DND-41 (cell line): ENCODE measurements around the gene BTBD8.
"Not testable (repeated sequence)": the region's sequence is repeated elsewhere in the genome, so short reads cannot be mapped to it uniquely, and the experiment has no call there.

Experiments
- ATAC-seq: fragments of 200-7000 bp; cut with Tn5 transposase; 3 replicates; pipeline ENCODE4 v1.9.1; 2021; ENCODE audit warnings: low read depth; ENCODE audit not compliant: insufficient read depth
- DNase-seq: peaks from one replicate; pipeline ENCODE4 v3.0.0-alpha.2; 2020
- H2AFZ ChIP-seq: 2 replicates; pipeline ENCODE4 v1.6.0; 2012; ENCODE audit warnings: low read depth, low read length
- H3K27ac ChIP-seq: 2 replicates; pipeline ENCODE4 v1.5.1; 2012; ENCODE audit warnings: low read length, inconsistent platforms
- H3K27me3 ChIP-seq: fragments of 200-600 bp; sonication (generic); 2 replicates; pipeline ENCODE4 v1.6.0; 2012; ENCODE audit warnings: low read length, mild to moderate bottlenecking, inconsistent platforms; ENCODE audit not compliant: insufficient read depth, poor library complexity
- H3K36me3 ChIP-seq: 2 replicates; pipeline ENCODE4 v1.5.1; 2012; ENCODE audit warnings: low read length, inconsistent platforms; ENCODE audit not compliant: insufficient read depth
- H3K4me1 ChIP-seq: 2 replicates; pipeline ENCODE4 v1.5.1; 2012; ENCODE audit warnings: mild to moderate bottlenecking, low read length; ENCODE audit not compliant: insufficient read depth
- H3K4me2 ChIP-seq: 2 replicates; pipeline ENCODE4 v1.6.0; 2012; ENCODE audit warnings: mild to moderate bottlenecking, moderate library complexity, low read length, inconsistent platforms; ENCODE audit not compliant: insufficient read depth
- H3K4me3 ChIP-seq, 2 experiments: fragments of 200-600 bp in 1 of 2; shearing (Covaris generic) in 1 of 2; 2 replicates each; pipeline ENCODE4 v1.5.1; 2012 to 2016; ENCODE audit warnings: inconsistent platforms in 2 of 2, low read length in 2 of 2, mild to moderate bottlenecking in 2 of 2, low read depth in 1 of 2, moderate library complexity in 1 of 2
- H3K79me2 ChIP-seq: 2 replicates; pipeline ENCODE4 v1.6.0; 2012; ENCODE audit warnings: low read length, inconsistent platforms; ENCODE audit not compliant: insufficient read depth
- H3K9ac ChIP-seq: 2 replicates; pipeline ENCODE4 v1.6.0; 2012; ENCODE audit warnings: low read depth, mild to moderate bottlenecking, inconsistent platforms, low read length, moderate library complexity
- H3K9me3 ChIP-seq: 2 replicates; pipeline ENCODE4 v1.5.1; 2012; ENCODE audit warnings: low read length, moderate library complexity, mild to moderate bottlenecking, inconsistent platforms; ENCODE audit not compliant: insufficient read depth, severe bottlenecking
- H4K20me1 ChIP-seq: 2 replicates; pipeline ENCODE4 v1.6.0; 2012; ENCODE audit warnings: low read length; ENCODE audit not compliant: insufficient read depth
- CTCF ChIP-seq: IDR thresholded peaks from 2 replicates; pipeline ENCODE4 v1.5.1; 2012; ENCODE audit warnings: borderline replicate concordance, low read length, moderate library complexity, mild to moderate bottlenecking; ENCODE audit not compliant: poor library complexity, severe bottlenecking; ENCODE audit errors: extremely low read depth
- EZH2 ChIP-seq: IDR thresholded peaks from 3 replicates; pipeline ENCODE4 v1.6.1; 2012; ENCODE audit warnings: borderline replicate concordance, low read depth, mild to moderate bottlenecking, moderate library complexity, low read length, inconsistent platforms; ENCODE audit not compliant: severe bottlenecking

Gene BTBD8

GRCh38 chr1:92070892-92071291 is 9.3 kb upstream of the BTBD8 start:
- Histone ChIP-seq H3K36me3 (no peaks in the 10 kb centered on the region), H3K4me3 (no peak overlapping the region), H2AFZ (no peak overlapping the region), H4K20me1 (no peaks in the 10 kb centered on the region), H3K27me3 (no peaks in the 10 kb centered on the region), H3K9ac (no peak overlapping the region), H3K4me2 (no peak overlapping the region), H3K4me1 (no peaks in the 10 kb centered on the region), H3K27ac (no peak overlapping the region), H3K9me3 (no peaks in the 10 kb centered on the region), H3K79me2 (no peaks in the 10 kb centered on the region)
- DNase-seq (no peak), ATAC-seq (no peak)
- TF ChIP-seq CTCF (no peak), EZH2 (no peak)

GRCh38 chr1:92074446-92074845 is 5.7 kb upstream of the BTBD8 start:
- H3K4me1 ChIP-seq, H3K79me2 ChIP-seq, DNase-seq, H3K9ac ChIP-seq, H2AFZ ChIP-seq, H3K27ac ChIP-seq, H3K4me3 ChIP-seq, H3K9me3 ChIP-seq, H4K20me1 ChIP-seq, H3K27me3 ChIP-seq, H3K4me2 ChIP-seq, ATAC-seq, H3K36me3 ChIP-seq: not testable (repeated sequence)

- Histone ChIP-seq H3K79me2 (no peaks in the 10 kb centered on the region), H3K36me3 (no peaks in the 10 kb centered on the region), H3K4me3 (no peak within 1 kb of the TSS), H2AFZ (no peak within 1 kb of the TSS), H3K27me3 (no peaks in the 10 kb centered on the region), H3K4me2 (no peak within 1 kb of the TSS), H4K20me1 (no peaks in the 10 kb centered on the region), H3K9me3 (no peaks in the 10 kb centered on the region), H3K4me1 (peaks cover 7% of the 10 kb centered on the region), H3K27ac (no peak within 1 kb of the TSS), H3K9ac (no peak within 1 kb of the TSS)
- ATAC-seq (no peak), DNase-seq (no peak)
- TF ChIP-seq CTCF (no peak), EZH2 (no peak)
Measured at GRCh38 chr1:92075311-92075710, 4.8 kb upstream of the BTBD8 start, which contains the start of gene SETSIP. Gene SETSIP, minus strand, starts transcription at chr1:92075411. Its CDS starts 0 bp downstream, at chr1:92075411.

- TF ChIP-seq EZH2 (no peak), CTCF (no peak)
- H3K27ac ChIP-seq: no peak overlapping the region
- no peak for ATAC-seq
- no peak overlapping the region for H2AFZ ChIP-seq
- H3K79me2 ChIP-seq: peaks cover 2% of the 10 kb centered on the region; the same call in 1 of the 2 replicates
- no peak overlapping the region for H3K9ac ChIP-seq
- no peaks in the 10 kb centered on the region for H3K36me3 ChIP-seq
- H3K4me2 ChIP-seq: no peak overlapping the region
- no peak for DNase-seq
- no peaks in the 10 kb centered on the region for H3K27me3 ChIP-seq
- no peak overlapping the region for H3K4me3 ChIP-seq
- no peaks in the 10 kb centered on the region for H3K9me3 ChIP-seq
- H4K20me1 ChIP-seq: no peaks in the 10 kb centered on the region
- peaks cover 13% of the 10 kb centered on the region for H3K4me1 ChIP-seq
Measured at GRCh38 chr1:92076363-92076762, 3.8 kb upstream of the BTBD8 start.

- not testable (repeated sequence) for H4K20me1 ChIP-seq, DNase-seq, H3K27me3 ChIP-seq, H3K9ac ChIP-seq, ATAC-seq, H3K27ac ChIP-seq, H3K4me2 ChIP-seq, H3K9me3 ChIP-seq, H3K36me3 ChIP-seq, H3K79me2 ChIP-seq, H2AFZ ChIP-seq, H3K4me3 ChIP-seq
- H3K4me1 ChIP-seq: peaks cover 19% of the 10 kb centered on the region
Measured at GRCh38 chr1:92078077-92078476, 2.1 kb upstream of the BTBD8 start.
